Activated B cell treated with CpG ODN at 0.5 μM for 24 hours (primary cell): Measurements from ENCODE around the gene SPEF2. TPM values are rescaled to one million over a fixed set of nuclear protein-coding genes. Genes with fewer than 3 reads are reported as not detected.

Source experiments
- ATAC-seq: fragments of 200-7000 bp; cut with Tn5 transposase; one replicate; pipeline ENCODE4 v1.10.0; 2021; ENCODE audit warnings: low read depth, mild to moderate bottlenecking, moderate library complexity
- CTCF ChIA-PET: fragments of 350-600 bp; sonication (Branson Sonifier 250); formaldehyde crosslinking; loops from one replicate; lab custom pipeline; 2021; ENCODE audit warnings: antibody characterized with exemption; lab: Charles Lee
- POLR2A ChIA-PET: fragments of 350-600 bp; sonication (Branson Sonifier 250); formaldehyde crosslinking; loops from one replicate; lab custom pipeline; 2021; ENCODE audit warnings: antibody characterized with exemption; lab: Charles Lee
- DNase-seq: peaks from one replicate; pipeline ENCODE4 v3.0.0; 2022
- H3K27ac Mint-ChIP-seq: one replicate; pipeline ENCODE4 v1.8.0; 2020; ENCODE audit warnings: mixed read lengths
- H3K27me3 Mint-ChIP-seq: one replicate; pipeline ENCODE4 v1.8.0; 2021; ENCODE audit warnings: mixed read lengths
- H3K36me3 Mint-ChIP-seq: one replicate; pipeline ENCODE4 v1.8.0; 2021; ENCODE audit warnings: low read depth, mixed read lengths
- H3K4me1 Mint-ChIP-seq: one replicate; pipeline ENCODE4 v1.8.0; 2021; ENCODE audit warnings: mixed read lengths
- H3K4me3 Mint-ChIP-seq: one replicate; pipeline ENCODE4 v1.8.0; 2020; ENCODE audit warnings: mild to moderate bottlenecking, mixed read lengths
- H3K9me3 Mint-ChIP-seq: one replicate; pipeline ENCODE4 v1.8.0; 2020; ENCODE audit warnings: mixed read lengths
- intact Hi-C: fragments of 100-400 bp; cut with micrococcal nuclease; formaldehyde crosslinking; loops from one replicate; pipeline ENCODE4 v1.15.1; 2024
- total RNA-seq: library from RNA; stranded (reverse); gene quantifications from 2 replicates; pipeline ENCODE4 v1.2.3, GENCODE V29; 2022
- TF ChIP-seq, protein P1 (sequence below): fragments of 200-600 bp; IDR thresholded peaks from one replicate; pipeline ENCODE4 v1.8.0; 2022; ENCODE audit warnings: antibody characterized with exemption, mild to moderate bottlenecking

Gene SPEF2
- total RNA-seq, 1 donor from 2014 or later = 2.4 TPM

DNA sequence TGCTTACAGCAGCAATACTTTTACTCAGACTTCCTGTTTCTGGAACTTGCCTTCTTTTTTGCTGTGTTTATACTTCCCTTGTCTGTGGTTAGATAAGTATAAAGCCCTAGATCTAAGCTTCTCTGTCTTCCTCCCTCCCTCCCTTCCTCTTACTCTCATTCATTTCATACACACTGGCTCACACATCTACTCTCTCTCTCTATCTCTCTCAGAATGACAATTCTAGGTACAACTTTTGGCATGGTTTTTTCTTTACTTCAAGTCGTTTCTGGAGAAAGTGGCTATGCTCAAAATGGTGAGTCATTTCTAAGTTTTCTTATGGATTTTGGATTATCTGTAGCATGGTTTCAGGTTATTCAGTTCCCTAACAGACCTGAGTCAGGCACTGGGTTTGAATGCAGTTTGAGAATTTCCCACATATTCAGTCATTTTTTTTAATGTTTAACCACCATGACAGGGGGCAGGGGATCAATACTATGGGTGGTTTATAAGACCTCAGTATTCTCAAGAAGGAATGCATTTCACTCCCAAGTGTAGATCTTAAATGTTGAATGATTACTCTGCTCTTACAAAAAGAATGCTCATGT lies 239.2 kb downstream of the SPEF2 start, which contains the start of gene IL7R:
Gene IL7R (plus strand): TSS at position 127 of the 587 bp plus-strand sequence. CDS start 87 bp downstream, at position 214.
- DNase-seq = no peak
- CTCF ChIA-PET = no interaction called here

DNA sequence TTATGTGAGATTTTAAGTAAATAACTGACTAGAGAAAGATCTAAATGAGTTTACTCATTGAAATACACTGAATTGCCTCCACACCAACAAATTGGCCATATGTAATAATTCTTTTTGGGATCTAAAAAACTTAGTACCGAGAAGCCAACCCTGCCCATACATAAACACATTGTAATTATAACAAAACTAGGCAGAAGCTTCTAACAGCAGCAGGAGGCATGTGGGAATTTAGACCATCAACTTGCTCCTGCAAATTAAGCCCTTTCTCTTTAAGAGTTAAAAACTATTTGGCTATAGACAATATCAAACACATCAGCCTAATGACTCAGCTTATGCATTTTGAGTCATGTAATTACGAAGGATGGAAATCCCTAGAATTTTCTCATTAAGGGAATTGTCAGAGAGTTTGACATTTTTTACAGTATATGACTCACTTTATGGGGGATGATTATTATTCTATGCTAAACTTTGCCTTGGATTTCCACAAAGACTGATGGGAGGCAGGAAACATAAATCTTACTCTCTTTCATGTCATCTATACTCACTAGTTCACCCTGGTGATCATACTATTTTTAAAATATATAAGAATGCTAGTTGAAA lies 240.0 kb downstream of the SPEF2 start:
- POLR2A ChIA-PET = no interaction called here
- Mint-ChIP-seq H3K27ac (no peak overlapping the region), H3K27me3 (peaks cover 4% of the 10 kb centered on the region), H3K9me3 (no peaks in the 10 kb centered on the region), H3K4me1 (peaks cover 26% of the 10 kb centered on the region), H3K36me3 (no peaks in the 10 kb centered on the region), H3K4me3 (peak overlapping the region; percentile 25)
- TF ChIP-seq, protein P1, sequence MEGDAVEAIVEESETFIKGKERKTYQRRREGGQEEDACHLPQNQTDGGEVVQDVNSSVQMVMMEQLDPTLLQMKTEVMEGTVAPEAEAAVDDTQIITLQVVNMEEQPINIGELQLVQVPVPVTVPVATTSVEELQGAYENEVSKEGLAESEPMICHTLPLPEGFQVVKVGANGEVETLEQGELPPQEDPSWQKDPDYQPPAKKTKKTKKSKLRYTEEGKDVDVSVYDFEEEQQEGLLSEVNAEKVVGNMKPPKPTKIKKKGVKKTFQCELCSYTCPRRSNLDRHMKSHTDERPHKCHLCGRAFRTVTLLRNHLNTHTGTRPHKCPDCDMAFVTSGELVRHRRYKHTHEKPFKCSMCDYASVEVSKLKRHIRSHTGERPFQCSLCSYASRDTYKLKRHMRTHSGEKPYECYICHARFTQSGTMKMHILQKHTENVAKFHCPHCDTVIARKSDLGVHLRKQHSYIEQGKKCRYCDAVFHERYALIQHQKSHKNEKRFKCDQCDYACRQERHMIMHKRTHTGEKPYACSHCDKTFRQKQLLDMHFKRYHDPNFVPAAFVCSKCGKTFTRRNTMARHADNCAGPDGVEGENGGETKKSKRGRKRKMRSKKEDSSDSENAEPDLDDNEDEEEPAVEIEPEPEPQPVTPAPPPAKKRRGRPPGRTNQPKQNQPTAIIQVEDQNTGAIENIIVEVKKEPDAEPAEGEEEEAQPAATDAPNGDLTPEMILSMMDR = no peak
- CTCF ChIA-PET = no interaction called here
- intact Hi-C loops = no loop called here
- ATAC-seq (no peak), DNase-seq (no peak)

More for the DNA sequence above, 239.2 kb downstream of the SPEF2 start, which contains the start of gene IL7R:
- no peaks in the 10 kb centered on the region for H3K36me3 Mint-ChIP-seq
- H3K4me1 Mint-ChIP-seq = peaks cover 32% of the 10 kb centered on the region
- POLR2A ChIA-PET = no interaction called here
- no peaks in the 10 kb centered on the region for H3K9me3 Mint-ChIP-seq
- no peak within 1 kb of the TSS for H3K27ac Mint-ChIP-seq
- ATAC-seq = peak; percentile 26
- TF ChIP-seq, protein P1 = no peak
- intact Hi-C loops = no loop called here
- H3K27me3 Mint-ChIP-seq = peaks cover 4% of the 10 kb centered on the region
- no peak within 1 kb of the TSS for H3K4me3 Mint-ChIP-seq

GRCh38 chr5:35859101-35859661 lies 241.5 kb downstream of the SPEF2 start:
- Mint-ChIP-seq H3K4me1 (peaks cover 16% of the 10 kb centered on the region), H3K27ac (no peak overlapping the region), H3K9me3 (no peaks in the 10 kb centered on the region), H3K4me3 (no peak overlapping the region), H3K27me3 (peaks cover 4% of the 10 kb centered on the region), H3K36me3 (no peaks in the 10 kb centered on the region)
- no peak for DNase-seq
- TF ChIP-seq, protein P1 = no peak
- ATAC-seq = no peak
- intact Hi-C loops = no loop called here
- ChIA-PET CTCF (interaction anchor here (0.6 kb wide), 1 partner anchor 1258 kb away, joined by 3 read pairs; no protein-coding TSS in a partner anchor), POLR2A (no interaction called here)

- TF ChIP-seq, protein P1 = no peak
- Mint-ChIP-seq H3K27me3 (peaks cover 3% of the 10 kb centered on the region), H3K4me1 (peaks cover 8% of the 10 kb centered on the region), H3K27ac (no peak overlapping the region), H3K9me3 (no peaks in the 10 kb centered on the region), H3K4me3 (no peak overlapping the region), H3K36me3 (no peaks in the 10 kb centered on the region)
- intact Hi-C loops = no loop called here
- no peak for DNase-seq
- ChIA-PET CTCF (no interaction called here), POLR2A (no interaction called here)
- no peak for ATAC-seq
These were observed 243.0 kb downstream of the SPEF2 start for GRCh38 chr5:35860686-35861085.

GRCh38 chr5:35861718-35862117 lies 244.1 kb downstream of the SPEF2 start:
- no peaks in the 10 kb centered on the region for H3K36me3 Mint-ChIP-seq
- no peak overlapping the region for H3K4me3 Mint-ChIP-seq
- intact Hi-C loops = no loop called here
- H3K27ac Mint-ChIP-seq = no peak overlapping the region
- H3K27me3 Mint-ChIP-seq = peaks cover 3% of the 10 kb centered on the region
- ChIA-PET CTCF (no interaction called here), POLR2A (no interaction called here)
- H3K4me1 Mint-ChIP-seq = peaks cover 6% of the 10 kb centered on the region
- TF ChIP-seq, protein P1 = no peak
- no peak for DNase-seq
- ATAC-seq = no peak
- no peaks in the 10 kb centered on the region for H3K9me3 Mint-ChIP-seq
